Smooth muscle cell (in vitro differentiated cells): ENCODE results near the gene TFAM. TPM values are rescaled to one million over a fixed set of nuclear protein-coding genes. Genes with fewer than 3 reads are reported as not detected.
A peak's percentile ranks its signal among the peaks of the same experiment; 100 is the strongest.
"Not testable (repeated sequence)": the region's sequence is repeated elsewhere in the genome, so short reads cannot be mapped to it uniquely, and the experiment has no call there.

Source experiments
- DNase-seq: peaks from one replicate; lab custom pipeline; 2025; ENCODE audit not compliant: unreplicated experiment; lab: John Stamatoyannopoulos, UW
- H2AFZ ChIP-seq: fragments of 200-600 bp; sonication (generic); 2 replicates; pipeline ENCODE4 v1.6.0; 2016; ENCODE audit warnings: antibody characterized with exemption, low read depth, mild to moderate bottlenecking
- H3F3A ChIP-seq: fragments of 200-600 bp; sonication (generic); 2 replicates; pipeline ENCODE4 v1.6.0; 2017; ENCODE audit warnings: antibody characterized with exemption, low read depth
- H3K27ac ChIP-seq: fragments of 200-600 bp; sonication (generic); 2 replicates; pipeline ENCODE4 v1.5.1; 2016; ENCODE audit warnings: low read depth, mild to moderate bottlenecking
- H3K27me3 ChIP-seq: fragments of 200-600 bp; sonication (generic); 2 replicates; pipeline ENCODE4 v1.6.1; 2016; ENCODE audit warnings: low read depth, mild to moderate bottlenecking
- H3K36me3 ChIP-seq: fragments of 200-600 bp; sonication (generic); 2 replicates; pipeline ENCODE4 v1.5.1; 2016; ENCODE audit warnings: low read depth
- H3K4me1 ChIP-seq: fragments of 200-600 bp; sonication (generic); 2 replicates; pipeline ENCODE4 v1.5.1; 2016; ENCODE audit warnings: low read depth
- H3K4me2 ChIP-seq: fragments of 200-600 bp; sonication (generic); 2 replicates; pipeline ENCODE4 v1.6.0; 2016; ENCODE audit warnings: mild to moderate bottlenecking
- H3K4me3 ChIP-seq: fragments of 200-600 bp; sonication (generic); 2 replicates; pipeline ENCODE4 v1.5.1; 2016; ENCODE audit warnings: mild to moderate bottlenecking
- H3K79me2 ChIP-seq: fragments of 200-600 bp; sonication (generic); 2 replicates; pipeline ENCODE4 v1.6.0; 2016; ENCODE audit warnings: low read depth, mild to moderate bottlenecking
- H3K9ac ChIP-seq: fragments of 200-600 bp; sonication (generic); 2 replicates; pipeline ENCODE4 v1.6.0; 2016; ENCODE audit warnings: low read depth
- H3K9me3 ChIP-seq: fragments of 200-600 bp; sonication (generic); replicated peaks from 2 replicates; pipeline ENCODE4 v1.5.1; 2016; ENCODE audit warnings: low read depth
- H4K20me1 ChIP-seq: fragments of 200-600 bp; sonication (generic); 2 replicates; pipeline ENCODE4 v1.6.0; 2016; ENCODE audit warnings: low read depth
- CTCF ChIP-seq: fragments of 200-600 bp; sonication (generic); IDR thresholded peaks from 2 replicates; pipeline ENCODE4 v1.5.1; 2017; ENCODE audit warnings: borderline replicate concordance, mild to moderate bottlenecking, antibody characterized with exemption; ENCODE audit not compliant: insufficient read depth, poor library complexity, severe bottlenecking
- WGBS: methylation state at CpG from one replicate; pipeline ENCODE4 v1.1.7; 2016; ENCODE audit warnings: low lambda C conversion rate; 5-methylcytosine and 5-hydroxymethylcytosine counted together
- polyA plus RNA-seq: library from polyadenylated mRNA; unstranded; fragments of >200 nt; fragmentation: Nextera tagmentation; extraction: Ambion mirVana; gene quantifications from 2 replicates; pipeline ENCODE4 v1.2.1, GENCODE V29; 2016
- total RNA-seq: library from RNA; depleted of rRNA; stranded (reverse); fragments of >200 nt; gene quantifications from 2 replicates; pipeline ENCODE4 v1.2.3, GENCODE V29; 2014

TFAM gene
- total and polyA plus RNA-seq, 2 experiments from 2014 or later, result 14.5 to 21.0 TPM

GRCh38 chr10:58409956-58410610 lies 24.9 kb downstream of the TFAM start:
- Histone ChIP-seq H2AFZ (no peak overlapping the region), H3K4me2 (no peak overlapping the region), H4K20me1 (no peaks in the 10 kb centered on the region), H3K9me3 (no peaks in the 10 kb centered on the region), H3K4me1 (no peaks in the 10 kb centered on the region), H3K27me3 (no peaks in the 10 kb centered on the region), H3K27ac (no peak overlapping the region), H3K9ac (no peak overlapping the region), H3K79me2 (no peaks in the 10 kb centered on the region), H3K4me3 (no peak overlapping the region), H3K36me3 (no peaks in the 10 kb centered on the region), H3F3A (no peaks in the 10 kb centered on the region)
- no peak for DNase-seq
- TF ChIP-seq CTCF, result no peak
- 70% methylated on average over 4 of the region's 4 CpGs for WGBS

- Histone ChIP-seq H3K4me2 (no peak overlapping the region), H3K36me3 (no peaks in the 10 kb centered on the region), H3K9ac (no peak overlapping the region), H4K20me1 (no peaks in the 10 kb centered on the region), H3K79me2 (no peaks in the 10 kb centered on the region), H3K27me3 (no peaks in the 10 kb centered on the region), H3K4me1 (no peaks in the 10 kb centered on the region), H2AFZ (no peak overlapping the region), H3K9me3 (no peaks in the 10 kb centered on the region), H3K4me3 (no peak overlapping the region), H3K27ac (no peak overlapping the region), H3F3A (no peaks in the 10 kb centered on the region)
- WGBS, result 22% methylated on average over 2 of the region's 2 CpGs
- no peak for TF ChIP-seq CTCF
- no peak for DNase-seq
Observed at GRCh38 chr10:58412502-58412961, 27.3 kb downstream of the TFAM start.

GRCh38 chr10:58414270-58415041 lies 29.2 kb downstream of the TFAM start:
- WGBS, result 67% methylated on average over 5 of the region's 5 CpGs
- Histone ChIP-seq H3K4me3 (no peak overlapping the region), H3F3A (no peaks in the 10 kb centered on the region), H4K20me1 (no peaks in the 10 kb centered on the region), H3K4me1 (no peaks in the 10 kb centered on the region), H3K36me3 (no peaks in the 10 kb centered on the region), H3K27me3 (no peaks in the 10 kb centered on the region), H3K9ac (no peak overlapping the region), H3K4me2 (peak overlapping the region; percentile 53), H2AFZ (peak overlapping the region; percentile 33), H3K27ac (no peak overlapping the region), H3K79me2 (no peaks in the 10 kb centered on the region), H3K9me3 (no peaks in the 10 kb centered on the region)
- no peak for DNase-seq
- peak; percentile 49 for TF ChIP-seq CTCF

- Histone ChIP-seq H3K4me2 (no peak overlapping the region), H3K27me3 (no peaks in the 10 kb centered on the region), H3K9ac (no peak overlapping the region), H3K79me2 (no peaks in the 10 kb centered on the region), H3K36me3 (no peaks in the 10 kb centered on the region), H3K27ac (no peak overlapping the region), H3K9me3 (no peaks in the 10 kb centered on the region), H4K20me1 (no peaks in the 10 kb centered on the region), H3F3A (no peaks in the 10 kb centered on the region), H3K4me3 (no peak overlapping the region), H3K4me1 (no peaks in the 10 kb centered on the region), H2AFZ (no peak overlapping the region)
- TF ChIP-seq CTCF, result no peak
- no peak for DNase-seq
Observed at GRCh38 chr10:58415757-58416156, 30.5 kb downstream of the TFAM start.

GRCh38 chr10:58417902-58418301 lies 32.7 kb downstream of the TFAM start:
- H3K9ac ChIP-seq, H3K4me2 ChIP-seq, H3F3A ChIP-seq, H3K36me3 ChIP-seq, H3K79me2 ChIP-seq, H3K27me3 ChIP-seq, H3K9me3 ChIP-seq, H2AFZ ChIP-seq, H3K27ac ChIP-seq, H3K4me3 ChIP-seq, H4K20me1 ChIP-seq, H3K4me1 ChIP-seq, DNase-seq: not testable (repeated sequence)
- 89% methylated on average over 2 of the region's 2 CpGs for WGBS
